Right atrium auricular region (tissue), 2 donors: ENCODE results near the gene CCNT2. TPM values are rescaled to one million over a fixed set of nuclear protein-coding genes. Genes with fewer than 3 reads are reported as not detected.
A peak's percentile ranks its signal among the peaks of the same experiment; 100 is the strongest.

ENCODE experiments used
- DNase-seq: peaks from one replicate; pipeline ENCODE4 v3.0.0-alpha.2; 2019; ENCODE audit warnings: low spot score
- H3K27ac ChIP-seq, 2 donors: fragments of 200-600 bp; sonication (generic); 1 replicate in 1 of 2; 2 replicates in 1 of 2; pipeline ENCODE4 v1.5.1; 2016 to 2019
- H3K27me3 ChIP-seq, 2 donors: fragments of 200-600 bp; sonication (generic); one replicate each; pipeline versions ENCODE4 v1.5.1 to v1.6.0; 2017 to 2019
- H3K36me3 ChIP-seq: fragments of 200-600 bp; sonication (generic); one replicate; pipeline ENCODE4 v1.5.1; 2016
- H3K4me1 ChIP-seq, 2 donors: fragments of 200-600 bp; sonication (generic); one replicate each; pipeline versions ENCODE4 v1.5.1 to v1.6.0; 2017 to 2019
- H3K4me3 ChIP-seq, 2 donors: fragments of 200-600 bp; sonication (generic); 1 replicate in 1 of 2; 2 replicates in 1 of 2; pipeline ENCODE4 v1.5.1; 2017 to 2019; ENCODE audit warnings: mild to moderate bottlenecking in 1 of 2, moderate library complexity in 1 of 2
- H3K9me3 ChIP-seq, 2 donors: fragments of 200-600 bp; sonication (generic); one replicate each; pipeline ENCODE4 v1.5.1; 2019
- total RNA-seq, 2 donors: library from RNA; depleted of rRNA; stranded (reverse); fragments of >200 nt; gene quantifications; one replicate each; pipeline ENCODE4 v1.1.0, GENCODE V29; 2016
- TF ChIP-seq, protein P1 (sequence below), 2 donors: fragments of 200-600 bp; sonication (generic); IDR thresholded peaks; one replicate each; pipeline ENCODE4 v1.5.1; 2019; ENCODE audit warnings: antibody characterized with exemption in 2 of 2

Gene CCNT2
- total RNA-seq, 2 donors from 2014 or later = 12.0 to 12.5 TPM

DNA sequence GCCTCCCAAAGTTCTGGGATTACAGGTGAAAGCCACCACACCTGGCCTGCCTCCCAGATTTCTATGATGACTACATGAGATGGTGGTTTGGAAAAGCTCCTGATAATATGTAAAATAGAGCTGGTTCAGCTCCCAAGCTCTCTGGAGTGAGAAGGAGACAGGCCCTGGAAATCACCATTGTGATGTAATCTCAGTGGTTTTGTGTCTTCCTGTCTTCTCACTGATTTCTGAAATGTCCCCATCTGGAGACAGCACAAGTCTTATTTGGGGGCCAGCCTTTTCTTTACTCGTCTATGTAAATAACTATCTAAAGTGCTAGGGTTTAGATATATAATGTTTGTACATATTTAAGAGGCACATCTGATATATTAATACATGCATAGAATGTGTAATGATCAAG is 64.0 kb downstream of the CCNT2 start:
- TF ChIP-seq, protein P1, sequence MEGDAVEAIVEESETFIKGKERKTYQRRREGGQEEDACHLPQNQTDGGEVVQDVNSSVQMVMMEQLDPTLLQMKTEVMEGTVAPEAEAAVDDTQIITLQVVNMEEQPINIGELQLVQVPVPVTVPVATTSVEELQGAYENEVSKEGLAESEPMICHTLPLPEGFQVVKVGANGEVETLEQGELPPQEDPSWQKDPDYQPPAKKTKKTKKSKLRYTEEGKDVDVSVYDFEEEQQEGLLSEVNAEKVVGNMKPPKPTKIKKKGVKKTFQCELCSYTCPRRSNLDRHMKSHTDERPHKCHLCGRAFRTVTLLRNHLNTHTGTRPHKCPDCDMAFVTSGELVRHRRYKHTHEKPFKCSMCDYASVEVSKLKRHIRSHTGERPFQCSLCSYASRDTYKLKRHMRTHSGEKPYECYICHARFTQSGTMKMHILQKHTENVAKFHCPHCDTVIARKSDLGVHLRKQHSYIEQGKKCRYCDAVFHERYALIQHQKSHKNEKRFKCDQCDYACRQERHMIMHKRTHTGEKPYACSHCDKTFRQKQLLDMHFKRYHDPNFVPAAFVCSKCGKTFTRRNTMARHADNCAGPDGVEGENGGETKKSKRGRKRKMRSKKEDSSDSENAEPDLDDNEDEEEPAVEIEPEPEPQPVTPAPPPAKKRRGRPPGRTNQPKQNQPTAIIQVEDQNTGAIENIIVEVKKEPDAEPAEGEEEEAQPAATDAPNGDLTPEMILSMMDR (IDR thresholded peaks at IDR 0.05) = no peak
- DNase-seq = no peak
- Histone ChIP-seq H3K36me3 (no peaks in the 10 kb centered on the region), H3K4me3 (no peak overlapping the region), H3K27ac (no peak overlapping the region), H3K9me3 (no peaks in the 10 kb centered on the region), H3K4me1 (no peaks in the 10 kb centered on the region), H3K27me3 (no peaks in the 10 kb centered on the region)

DNA sequence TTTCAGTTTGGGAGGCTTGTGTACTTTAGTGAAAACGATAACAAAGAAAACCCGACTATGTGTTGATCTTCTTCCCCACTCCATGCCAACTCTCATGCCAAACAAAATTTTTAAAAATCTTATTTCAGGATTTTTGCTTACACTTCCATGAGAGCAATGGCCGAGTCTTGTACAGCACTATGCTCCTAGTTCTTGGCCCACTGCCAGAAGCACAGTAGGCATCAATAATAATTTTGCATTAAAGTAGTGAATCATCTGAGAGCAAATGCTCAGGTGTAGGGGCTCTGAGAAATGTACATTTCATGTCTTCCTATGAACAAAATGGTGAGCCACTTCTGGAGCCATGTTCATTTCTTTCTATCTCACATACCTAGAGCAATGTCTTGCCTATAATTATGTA is 66.4 kb downstream of the CCNT2 start:
- no peak overlapping the region for H3K4me3 ChIP-seq
- no peaks in the 10 kb centered on the region for H3K27me3 ChIP-seq
- no peaks in the 10 kb centered on the region for H3K36me3 ChIP-seq
- H3K4me1 ChIP-seq = no peaks in the 10 kb centered on the region
- H3K27ac ChIP-seq = no peak overlapping the region
- DNase-seq = no peak
- no peaks in the 10 kb centered on the region for H3K9me3 ChIP-seq
- TF ChIP-seq, protein P1 (IDR thresholded peaks at IDR 0.05) = no peak

DNA sequence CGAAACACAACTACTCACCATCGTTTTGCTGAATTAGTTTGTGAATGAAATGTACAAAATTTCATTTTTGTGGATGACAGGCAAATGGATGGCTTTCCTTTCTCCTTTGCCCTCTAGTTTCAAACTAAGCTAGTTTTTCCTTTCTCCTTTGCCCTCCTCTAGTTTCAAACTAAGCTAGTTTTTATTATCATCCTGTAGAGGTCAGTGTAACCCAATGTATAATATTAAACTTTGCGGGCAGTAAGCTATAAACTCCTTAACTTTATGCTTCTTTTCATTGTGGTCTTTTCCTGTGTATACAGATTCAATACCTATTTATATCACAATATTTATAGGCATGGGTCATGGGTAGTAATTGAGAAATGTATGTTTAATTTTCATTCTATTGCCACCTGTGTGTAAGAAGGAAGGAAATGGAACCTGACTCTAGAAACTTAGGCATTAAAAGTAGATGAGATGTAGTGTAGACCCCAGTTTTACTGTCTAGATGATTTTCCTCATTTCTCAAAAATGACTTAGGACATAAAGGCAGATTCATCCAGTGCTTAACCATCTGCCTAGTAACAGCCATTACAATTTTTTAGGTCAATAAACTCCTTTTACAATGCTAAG is 70.5 kb downstream of the CCNT2 start:
- no peaks in the 10 kb centered on the region for H3K9me3 ChIP-seq
- H3K27me3 ChIP-seq = no peaks in the 10 kb centered on the region
- H3K27ac ChIP-seq = no peak overlapping the region
- no peak overlapping the region for H3K4me3 ChIP-seq
- TF ChIP-seq, protein P1 (IDR thresholded peaks at IDR 0.05) = peak; percentile 26 to 56
- no peaks in the 10 kb centered on the region for H3K36me3 ChIP-seq
- no peak for DNase-seq
- no peaks in the 10 kb centered on the region for H3K4me1 ChIP-seq

DNA sequence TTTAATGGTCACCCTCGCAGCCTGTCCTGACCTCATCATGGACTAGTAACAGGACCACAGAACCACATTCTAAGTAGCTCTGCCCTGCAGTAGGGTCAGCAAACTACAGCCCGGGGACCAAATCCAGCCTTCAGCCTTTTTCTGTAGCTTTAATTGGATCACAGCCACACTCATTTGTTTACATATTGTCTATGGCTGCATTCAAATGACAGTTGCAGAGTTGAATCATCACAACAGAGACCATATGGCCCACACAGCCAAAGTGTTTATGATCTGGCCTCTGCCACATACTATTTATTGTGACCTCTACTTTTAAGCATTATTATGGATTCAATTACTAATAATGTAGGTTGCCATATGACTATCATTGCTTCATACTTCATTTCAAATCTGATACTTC is 80.9 kb downstream of the CCNT2 start:
- Histone ChIP-seq H3K9me3 (no peaks in the 10 kb centered on the region), H3K27ac (no peak overlapping the region), H3K4me1 (peaks cover 0 to 6% of the 10 kb centered on the region in 2 donors), H3K27me3 (no peaks in the 10 kb centered on the region), H3K36me3 (no peaks in the 10 kb centered on the region), H3K4me3 (no peak overlapping the region)
- no peak for DNase-seq
- TF ChIP-seq, protein P1 (IDR thresholded peaks at IDR 0.05) = no peak

DNA sequence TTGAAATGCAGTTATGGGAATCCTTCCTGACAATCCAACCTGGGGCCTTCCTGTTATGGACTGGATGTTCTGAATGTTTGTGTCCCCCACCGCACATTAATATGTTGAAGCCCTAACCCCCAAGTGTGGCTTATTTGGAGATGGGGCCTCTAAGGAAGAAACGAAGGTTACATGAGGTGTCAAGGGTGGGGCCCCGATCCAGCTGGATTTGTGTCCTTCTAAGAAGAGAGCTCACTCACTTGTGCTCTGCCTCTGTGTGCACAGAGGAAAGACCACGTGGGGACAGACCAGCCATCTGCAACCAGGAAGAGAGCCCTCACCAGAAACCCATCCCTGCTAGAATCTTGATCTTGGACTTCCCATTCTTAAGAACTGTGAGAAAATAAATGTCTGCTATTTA is 84.2 kb downstream of the CCNT2 start:
- no peaks in the 10 kb centered on the region for H3K9me3 ChIP-seq
- no peaks in the 10 kb centered on the region for H3K27me3 ChIP-seq
- TF ChIP-seq, protein P1 (IDR thresholded peaks at IDR 0.05) = no peak
- DNase-seq = no peak
- no peaks in the 10 kb centered on the region for H3K36me3 ChIP-seq
- no peak overlapping the region for H3K4me3 ChIP-seq
- H3K27ac ChIP-seq = no peak overlapping the region
- peaks cover 0 to 7% of the 10 kb centered on the region in 2 donors for H3K4me1 ChIP-seq
